ENCODE results near the gene HNF4A. TPM values are rescaled to one million over a fixed set of nuclear protein-coding genes. Genes with fewer than 3 reads are reported as not detected.

HNF4A gene
- total and polyA plus RNA-seq, 2 of the 13 experiments (the other 11 are each of a cell fraction or from before 2014, with no cell fraction given) = 80.9 to 169 TPM

DNA sequence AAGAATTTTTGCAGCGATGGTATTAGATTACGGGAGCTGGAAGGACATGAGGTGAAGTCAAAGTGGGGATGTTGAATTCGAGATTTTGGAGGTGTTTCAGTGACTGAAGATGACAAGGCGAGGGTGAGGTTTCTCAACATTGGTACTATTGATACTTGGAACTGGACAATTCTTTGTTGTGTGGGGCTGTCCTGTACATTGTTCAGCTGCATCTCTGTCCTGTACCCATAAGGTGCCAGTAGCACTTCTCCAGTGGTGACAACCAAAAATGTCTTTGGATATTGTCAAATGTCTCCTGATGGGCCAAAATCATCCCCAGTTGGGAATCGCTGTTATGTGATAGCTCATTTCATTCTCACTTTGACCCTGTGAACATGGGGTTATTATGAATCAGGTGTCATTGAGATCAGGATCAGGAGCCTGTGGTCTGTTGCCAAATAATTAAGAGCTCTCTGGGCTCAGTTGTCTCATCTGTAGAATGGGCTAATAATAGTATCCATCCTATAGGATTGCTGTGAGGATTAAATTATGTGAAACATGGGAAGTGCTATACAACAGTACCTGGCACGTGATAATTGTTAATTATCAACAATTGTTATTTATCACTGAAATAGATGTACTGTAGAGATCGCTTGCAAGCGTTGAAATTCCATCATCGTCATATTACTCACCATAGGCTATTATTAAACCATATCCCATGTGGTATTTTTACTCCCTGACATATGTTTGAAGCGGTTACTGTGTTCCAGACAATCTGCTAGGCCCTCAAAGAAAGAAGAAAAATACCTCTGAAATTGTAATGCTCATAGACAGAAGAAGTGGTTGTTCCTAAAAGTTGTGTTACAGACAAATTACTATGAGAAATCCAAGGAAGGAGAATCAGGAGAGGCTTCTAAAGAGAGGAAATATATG, 71.6 kb downstream of the HNF4A start:
- Histone ChIP-seq H3K27me3 (ENCODE audit: control insufficient read depth in 1 of 2, insufficient read depth in 2 of 2, low read length in 2 of 2) (no peaks in the 10 kb centered on the region), H3K9ac (ENCODE audit: insufficient read depth, low read depth, low read length) (no peak overlapping the region), H3K9me3 (ENCODE audit: low read length) (no peaks in the 10 kb centered on the region), H2AFZ (ENCODE audit: low read length) (no peak overlapping the region), H3K4me3 (replicated peaks in 1 of 3; ENCODE audit: insufficient read depth in 1 of 3, low read depth in 2 of 3, low read length in 3 of 3) (no peak overlapping the region), H3K27ac (ENCODE audit: extremely low read length, insufficient read depth, low read length) (peak overlapping the region; percentile 60), H3K79me2 (ENCODE audit: insufficient read depth, low read length) (no peaks in the 10 kb centered on the region), H4K20me1 (ENCODE audit: insufficient read depth, low read length) (no peaks in the 10 kb centered on the region), H3K36me3 (replicated peaks in 1 of 2; ENCODE audit: control insufficient read depth in 1 of 2, insufficient read depth in 2 of 2, low read length in 2 of 2) (peaks cover 34 to 76% of the 10 kb centered on the region in 2 experiments), H3K4me2 (ENCODE audit: low read depth, low read length) (no peak overlapping the region), H3K4me1 (ENCODE audit: insufficient read depth, low read length) (peaks cover 80% of the 10 kb centered on the region)
- intact Hi-C loops (cut with micrococcal nuclease; ENCODE audit: unreplicated experiment) = no loop called here
- WGBS (ENCODE audit: low lambda C conversion rate) = 87% methylated on average over 10 of the region's 10 CpGs
- CTCF ChIA-PET (ENCODE audit: low intra/inter-chr PET ratio, low total read pairs) = no interaction called here
- no peak for DNase-seq (ENCODE audit: low spot score)
- no TSS peak for BruUV-seq (replicated peaks)
- POLR2A ChIA-PET = interaction anchor here (1.2 to 7.5 kb wide), 4 partner anchors 9 to 33 kb away, joined by 4 to 101 read pairs (median 32); no protein-coding TSS in a partner anchor
- in situ Hi-C loops (cut with HindIII; ENCODE audit: extremely low pct_ligation_motif_present, low pct_unique_long_range_greater_than_20kb) = no loop called here
- no peak for FAIRE-seq
- no peak for ATAC-seq
- peak; percentile 86 for TF ChIP-seq RBM22 (optimal IDR thresholded peaks at IDR 0.05; ENCODE audit: low read length)
- peak; percentile 98 for TF ChIP-seq ZNF629 (CRISPR knock-in tag; conservative IDR thresholded peaks at IDR 0.05)
- peak; percentile 72; the same call in 1 of the 2 replicates for TF ChIP-seq MBD4 (IDR thresholded peaks at IDR 0.05; ENCODE audit: borderline replicate concordance, low read length)
- TF ChIP-seq, protein P1, sequence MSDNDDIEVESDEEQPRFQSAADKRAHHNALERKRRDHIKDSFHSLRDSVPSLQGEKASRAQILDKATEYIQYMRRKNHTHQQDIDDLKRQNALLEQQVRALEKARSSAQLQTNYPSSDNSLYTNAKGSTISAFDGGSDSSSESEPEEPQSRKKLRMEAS (IDR thresholded peaks at IDR 0.05) = 0 out of 2 replicates have a peak, but pooled peaks have one; percentile 16
- no peak for TF ChIP-seq KDM5B (CRISPR knock-in tag; IDR thresholded peaks at IDR 0.05; ENCODE audit: borderline replicate concordance)
- no peak for TF ChIP-seq ZC3H4 (CRISPR knock-in tag; IDR thresholded peaks at IDR 0.05; ENCODE audit: borderline replicate concordance)
- TF ChIP-seq KDM1A (CRISPR knock-in tag; IDR thresholded peaks at IDR 0.05) = peak; percentile 89
- TF ChIP-seq, protein P2, sequence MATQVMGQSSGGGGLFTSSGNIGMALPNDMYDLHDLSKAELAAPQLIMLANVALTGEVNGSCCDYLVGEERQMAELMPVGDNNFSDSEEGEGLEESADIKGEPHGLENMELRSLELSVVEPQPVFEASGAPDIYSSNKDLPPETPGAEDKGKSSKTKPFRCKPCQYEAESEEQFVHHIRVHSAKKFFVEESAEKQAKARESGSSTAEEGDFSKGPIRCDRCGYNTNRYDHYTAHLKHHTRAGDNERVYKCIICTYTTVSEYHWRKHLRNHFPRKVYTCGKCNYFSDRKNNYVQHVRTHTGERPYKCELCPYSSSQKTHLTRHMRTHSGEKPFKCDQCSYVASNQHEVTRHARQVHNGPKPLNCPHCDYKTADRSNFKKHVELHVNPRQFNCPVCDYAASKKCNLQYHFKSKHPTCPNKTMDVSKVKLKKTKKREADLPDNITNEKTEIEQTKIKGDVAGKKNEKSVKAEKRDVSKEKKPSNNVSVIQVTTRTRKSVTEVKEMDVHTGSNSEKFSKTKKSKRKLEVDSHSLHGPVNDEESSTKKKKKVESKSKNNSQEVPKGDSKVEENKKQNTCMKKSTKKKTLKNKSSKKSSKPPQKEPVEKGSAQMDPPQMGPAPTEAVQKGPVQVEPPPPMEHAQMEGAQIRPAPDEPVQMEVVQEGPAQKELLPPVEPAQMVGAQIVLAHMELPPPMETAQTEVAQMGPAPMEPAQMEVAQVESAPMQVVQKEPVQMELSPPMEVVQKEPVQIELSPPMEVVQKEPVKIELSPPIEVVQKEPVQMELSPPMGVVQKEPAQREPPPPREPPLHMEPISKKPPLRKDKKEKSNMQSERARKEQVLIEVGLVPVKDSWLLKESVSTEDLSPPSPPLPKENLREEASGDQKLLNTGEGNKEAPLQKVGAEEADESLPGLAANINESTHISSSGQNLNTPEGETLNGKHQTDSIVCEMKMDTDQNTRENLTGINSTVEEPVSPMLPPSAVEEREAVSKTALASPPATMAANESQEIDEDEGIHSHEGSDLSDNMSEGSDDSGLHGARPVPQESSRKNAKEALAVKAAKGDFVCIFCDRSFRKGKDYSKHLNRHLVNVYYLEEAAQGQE (IDR thresholded peaks at IDR 0.05; ENCODE audit: borderline replicate concordance in 1 of 2, low read depth in 1 of 2, low read length in 2 of 2) = no peak
- TF ChIP-seq ZMYM2 (CRISPR knock-in tag; IDR thresholded peaks at IDR 0.05) = 0 out of 2 replicates have a peak, but pooled peaks have one; percentile 60
- peak; percentile 65 for TF ChIP-seq RBFOX2 (IDR thresholded peaks at IDR 0.05; ENCODE audit: low read depth, low read length)
- TF ChIP-seq ADNP (CRISPR knock-in tag; IDR thresholded peaks at IDR 0.05) = 0 out of 2 replicates have a peak, but pooled peaks have one; percentile 70
- TF ChIP-seq, protein P3, sequence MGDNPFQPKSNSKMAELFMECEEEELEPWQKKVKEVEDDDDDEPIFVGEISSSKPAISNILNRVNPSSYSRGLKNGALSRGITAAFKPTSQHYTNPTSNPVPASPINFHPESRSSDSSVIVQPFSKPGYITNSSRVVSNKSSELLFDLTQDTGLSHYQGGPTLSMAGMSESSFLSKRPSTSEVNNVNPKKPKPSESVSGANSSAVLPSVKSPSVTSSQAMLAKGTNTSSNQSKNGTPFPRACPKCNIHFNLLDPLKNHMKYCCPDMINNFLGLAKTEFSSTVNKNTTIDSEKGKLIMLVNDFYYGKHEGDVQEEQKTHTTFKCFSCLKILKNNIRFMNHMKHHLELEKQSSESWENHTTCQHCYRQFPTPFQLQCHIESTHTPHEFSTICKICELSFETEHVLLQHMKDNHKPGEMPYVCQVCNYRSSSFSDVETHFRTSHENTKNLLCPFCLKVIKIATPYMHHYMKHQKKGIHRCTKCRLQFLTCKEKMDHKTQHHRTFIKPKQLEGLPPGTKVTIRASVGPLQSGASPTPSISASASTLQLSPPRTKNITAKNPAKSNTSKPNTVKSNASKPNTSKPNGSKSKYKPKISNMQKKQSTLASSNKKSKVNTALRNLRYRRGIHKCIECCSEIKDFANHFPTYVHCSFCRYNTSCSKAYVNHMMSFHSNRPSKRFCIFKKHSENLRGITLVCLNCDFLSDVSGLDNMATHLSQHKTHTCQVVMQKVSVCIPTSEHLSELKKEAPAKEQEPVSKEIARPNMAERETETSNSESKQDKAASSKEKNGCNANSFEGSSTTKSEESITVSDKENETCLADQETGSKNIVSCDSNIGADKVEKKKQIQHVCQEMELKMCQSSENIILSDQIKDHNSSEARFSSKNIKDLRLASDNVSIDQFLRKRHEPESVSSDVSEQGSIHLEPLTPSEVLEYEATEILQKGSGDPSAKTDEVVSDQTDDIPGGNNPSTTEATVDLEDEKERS (CRISPR knock-in tag; IDR thresholded peaks at IDR 0.05) = peak; percentile 75; the same call in 1 of the 2 replicates
- TF ChIP-seq ESRRA (CRISPR knock-in tag; IDR thresholded peaks at IDR 0.05; ENCODE audit: low read depth) = no peak
- TF ChIP-seq, protein P4, sequence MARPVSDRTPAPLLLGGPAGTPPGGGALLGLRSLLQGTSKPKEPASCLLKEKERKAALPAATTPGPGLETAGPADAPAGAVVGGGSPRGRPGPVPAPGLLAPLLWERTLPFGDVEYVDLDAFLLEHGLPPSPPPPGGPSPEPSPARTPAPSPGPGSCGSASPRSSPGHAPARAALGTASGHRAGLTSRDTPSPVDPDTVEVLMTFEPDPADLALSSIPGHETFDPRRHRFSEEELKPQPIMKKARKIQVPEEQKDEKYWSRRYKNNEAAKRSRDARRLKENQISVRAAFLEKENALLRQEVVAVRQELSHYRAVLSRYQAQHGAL (CRISPR knock-in tag; IDR thresholded peaks at IDR 0.05; ENCODE audit: not compliant biosample characterization) = no peak
- peak; percentile 11; the same call in 1 of the 2 replicates for TF ChIP-seq SSRP1 (CRISPR knock-in tag; IDR thresholded peaks at IDR 0.05)
- 0 out of 2 replicates have a peak, but pooled peaks have one; percentile 15 for TF ChIP-seq ZNF780A (CRISPR knock-in tag; IDR thresholded peaks at IDR 0.05)
